ENCODE measurements around the gene OR6C4.
"Not testable (repeated sequence)": the region's sequence is repeated elsewhere in the genome, so short reads cannot be mapped to it uniquely, and the experiment has no call there.

OR6C4 gene

DNA sequence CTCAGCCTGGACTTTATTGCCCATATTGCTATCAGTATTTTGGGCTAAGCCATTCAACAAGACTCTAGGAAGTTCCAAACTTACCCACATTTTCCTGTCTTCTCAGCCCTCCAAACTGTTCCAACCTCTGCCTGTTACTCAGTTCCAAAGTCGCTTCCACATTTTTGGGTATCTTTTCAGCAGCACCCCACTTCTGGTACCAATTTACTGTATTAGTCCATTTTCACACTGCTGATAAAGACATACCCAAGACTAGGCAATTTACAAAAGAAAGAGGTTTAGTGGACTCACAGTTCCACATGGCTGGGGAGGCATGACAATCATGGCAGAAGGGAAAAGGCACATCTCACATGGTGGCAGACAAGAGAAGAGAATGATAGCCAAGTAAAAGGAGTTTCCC, 21.3 kb downstream of the OR6C4 start:
- not testable (repeated sequence) for H3K4me3 ChIP-seq (ENCODE audit: low read length, poor library complexity, severe bottlenecking)

DNA sequence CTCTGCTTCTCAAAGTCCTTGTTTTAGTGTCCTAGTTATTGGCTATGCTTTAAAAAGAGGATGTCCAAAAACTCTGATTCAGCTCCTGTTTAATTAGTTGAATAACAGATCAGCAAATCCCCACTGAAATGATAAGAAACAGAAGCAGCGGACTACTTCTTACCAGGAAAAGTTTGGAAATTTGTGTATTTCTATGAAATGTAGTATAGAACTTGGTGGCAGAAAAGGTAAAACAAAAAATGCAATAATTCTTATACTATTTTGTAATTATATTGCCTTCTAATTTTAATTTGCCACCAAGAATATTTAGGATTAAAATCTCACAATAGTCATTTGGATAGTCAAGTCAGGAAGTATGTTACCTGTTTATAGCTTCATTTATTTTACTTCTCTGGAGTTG, 22.8 kb downstream of the OR6C4 start, which contains the start of gene OR2AP1:
Gene OR2AP1 (plus strand): TSS at position 301 of the 400 bp plus-strand sequence. CDS start 1,947 bp downstream, outside the sequence.
- TF ChIP-seq EZH2phosphoT487 (IDR thresholded peaks at IDR 0.05; ENCODE audit: borderline replicate concordance): no peak
- no peak for TF ChIP-seq CTCF (conservative IDR thresholded peaks at IDR 0.05; ENCODE audit: low read length)
- no peak within 1 kb of the TSS for H3K9ac ChIP-seq (ENCODE audit: low read depth, low read length, poor library complexity, severe bottlenecking)
- H3K36me3 ChIP-seq (ENCODE audit: insufficient read depth, low read length): no peaks in the 10 kb centered on the region
- no peak within 1 kb of the TSS for H2AFZ ChIP-seq (ENCODE audit: low read length)
- no peaks in the 10 kb centered on the region for H3K27me3 ChIP-seq (ENCODE audit: insufficient read depth, low read length, poor library complexity, severe bottlenecking)
- H3K4me1 ChIP-seq (ENCODE audit: insufficient read depth, low read length, poor library complexity, severe bottlenecking): no peaks in the 10 kb centered on the region
- H3K4me2 ChIP-seq (ENCODE audit: low read depth, low read length, poor library complexity, severe bottlenecking): no peak within 1 kb of the TSS
- peaks cover 11% of the 10 kb centered on the region; the same call in 1 of the 2 replicates for H3K9me3 ChIP-seq (ENCODE audit: insufficient read depth, low read depth, low read length)
- H3K4me3 ChIP-seq (ENCODE audit: low read length, poor library complexity, severe bottlenecking): no peak within 1 kb of the TSS
- H3F3A ChIP-seq (ENCODE audit: low read depth): no peaks in the 10 kb centered on the region
- H4K20me1 ChIP-seq (ENCODE audit: insufficient read depth, low read length, poor library complexity, severe bottlenecking): no peaks in the 10 kb centered on the region
- H3K9me2 ChIP-seq (replicated peaks; ENCODE audit: low read depth, low read length): no peaks in the 10 kb centered on the region
- no peaks in the 10 kb centered on the region for H3K79me2 ChIP-seq (ENCODE audit: insufficient read depth, low read length)

More for the DNA sequence above, 21.3 kb downstream of the OR6C4 start:
- H3F3A ChIP-seq (ENCODE audit: low read depth); H3K27me3 ChIP-seq (ENCODE audit: insufficient read depth, low read length, poor library complexity, severe bottlenecking); H3K4me2 ChIP-seq (ENCODE audit: low read depth, low read length, poor library complexity, severe bottlenecking); H4K20me1 ChIP-seq (ENCODE audit: insufficient read depth, low read length, poor library complexity, severe bottlenecking); H3K79me2 ChIP-seq (ENCODE audit: insufficient read depth, low read length); H3K4me1 ChIP-seq (ENCODE audit: insufficient read depth, low read length, poor library complexity, severe bottlenecking); H3K36me3 ChIP-seq (ENCODE audit: insufficient read depth, low read length); H3K9me2 ChIP-seq (replicated peaks; ENCODE audit: low read depth, low read length); H3K9ac ChIP-seq (ENCODE audit: low read depth, low read length, poor library complexity, severe bottlenecking); H2AFZ ChIP-seq (ENCODE audit: low read length): not testable (repeated sequence)
- H3K9me3 ChIP-seq (ENCODE audit: insufficient read depth, low read depth, low read length): peaks cover 11% of the 10 kb centered on the region; the same call in 1 of the 2 replicates

DNA sequence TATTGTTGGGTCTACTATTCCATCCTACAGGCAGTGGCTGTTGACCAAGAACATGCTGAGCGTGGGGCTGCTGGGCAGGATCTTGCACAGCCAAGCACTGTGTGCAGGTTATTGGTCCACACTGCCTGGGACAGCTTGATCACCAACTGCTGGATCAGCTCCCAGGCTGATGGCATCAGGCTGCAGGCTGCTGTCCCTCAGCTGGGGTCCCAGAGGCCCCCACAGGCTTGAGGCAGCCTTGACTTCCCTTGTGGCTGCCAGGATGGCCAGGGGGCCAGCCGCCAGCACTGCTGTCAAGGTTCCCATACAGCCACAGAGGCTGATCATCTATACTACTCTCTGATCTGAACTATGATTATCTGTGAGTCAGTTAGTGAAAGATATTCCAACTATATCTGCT, 32.7 kb downstream of the OR6C4 start:
- H3K27me3 ChIP-seq (ENCODE audit: insufficient read depth, low read length, poor library complexity, severe bottlenecking): no peaks in the 10 kb centered on the region
- H3K9ac ChIP-seq (ENCODE audit: low read depth, low read length, poor library complexity, severe bottlenecking): no peak overlapping the region
- no peaks in the 10 kb centered on the region for H3K79me2 ChIP-seq (ENCODE audit: insufficient read depth, low read length)
- H3K9me3 ChIP-seq (ENCODE audit: insufficient read depth, low read depth, low read length): no peaks in the 10 kb centered on the region
- no peaks in the 10 kb centered on the region for H3F3A ChIP-seq (ENCODE audit: low read depth)
- no peaks in the 10 kb centered on the region for H4K20me1 ChIP-seq (ENCODE audit: insufficient read depth, low read length, poor library complexity, severe bottlenecking)
- no peak overlapping the region for H3K4me2 ChIP-seq (ENCODE audit: low read depth, low read length, poor library complexity, severe bottlenecking)
- no peak for TF ChIP-seq EZH2phosphoT487 (IDR thresholded peaks at IDR 0.05; ENCODE audit: borderline replicate concordance)
- no peak for TF ChIP-seq CTCF (conservative IDR thresholded peaks at IDR 0.05; ENCODE audit: low read length)
- H3K36me3 ChIP-seq (ENCODE audit: insufficient read depth, low read length): no peaks in the 10 kb centered on the region
- no peaks in the 10 kb centered on the region for H3K4me1 ChIP-seq (ENCODE audit: insufficient read depth, low read length, poor library complexity, severe bottlenecking)
- no peak overlapping the region for H2AFZ ChIP-seq (ENCODE audit: low read length)
- H3K4me3 ChIP-seq (ENCODE audit: low read length, poor library complexity, severe bottlenecking): no peak overlapping the region
- no peaks in the 10 kb centered on the region for H3K9me2 ChIP-seq (replicated peaks; ENCODE audit: low read depth, low read length)

DNA sequence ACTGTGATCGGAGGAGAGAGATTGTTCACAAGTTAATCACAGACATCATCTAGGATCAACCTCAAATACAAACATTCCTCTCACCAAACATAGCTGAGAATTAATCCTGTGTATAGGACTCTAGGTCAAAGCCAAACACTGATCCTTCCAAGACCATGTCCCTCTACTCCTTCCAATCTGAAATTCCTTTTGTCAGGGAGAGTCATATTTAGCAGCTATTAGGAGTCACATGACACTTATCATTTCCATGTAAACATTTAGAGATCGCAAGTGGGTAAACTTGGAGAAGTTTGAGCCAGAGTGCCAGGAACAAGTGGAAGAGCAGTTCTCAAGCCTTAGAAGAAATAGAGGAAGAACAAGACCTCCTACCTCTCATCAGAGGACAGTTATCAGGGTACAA, 36.4 kb downstream of the OR6C4 start:
- H3K27me3 ChIP-seq (ENCODE audit: insufficient read depth, low read length, poor library complexity, severe bottlenecking): no peaks in the 10 kb centered on the region
- no peaks in the 10 kb centered on the region for H3K4me1 ChIP-seq (ENCODE audit: insufficient read depth, low read length, poor library complexity, severe bottlenecking)
- no peak overlapping the region for H2AFZ ChIP-seq (ENCODE audit: low read length)
- H3K4me2 ChIP-seq (ENCODE audit: low read depth, low read length, poor library complexity, severe bottlenecking): no peak overlapping the region
- no peak overlapping the region for H3K9ac ChIP-seq (ENCODE audit: low read depth, low read length, poor library complexity, severe bottlenecking)
- H3K9me3 ChIP-seq (ENCODE audit: insufficient read depth, low read depth, low read length): no peaks in the 10 kb centered on the region
- no peaks in the 10 kb centered on the region for H3F3A ChIP-seq (ENCODE audit: low read depth)
- H3K9me2 ChIP-seq (replicated peaks; ENCODE audit: low read depth, low read length): no peaks in the 10 kb centered on the region
- no peak overlapping the region for H3K4me3 ChIP-seq (ENCODE audit: low read length, poor library complexity, severe bottlenecking)
- no peaks in the 10 kb centered on the region for H4K20me1 ChIP-seq (ENCODE audit: insufficient read depth, low read length, poor library complexity, severe bottlenecking)
- no peaks in the 10 kb centered on the region for H3K36me3 ChIP-seq (ENCODE audit: insufficient read depth, low read length)
- no peak for TF ChIP-seq CTCF (conservative IDR thresholded peaks at IDR 0.05; ENCODE audit: low read length)
- no peak for TF ChIP-seq EZH2phosphoT487 (IDR thresholded peaks at IDR 0.05; ENCODE audit: borderline replicate concordance)
- H3K79me2 ChIP-seq (ENCODE audit: insufficient read depth, low read length): no peaks in the 10 kb centered on the region

- not testable (repeated sequence) for H3K4me3 ChIP-seq (ENCODE audit: low read length, poor library complexity, severe bottlenecking); H3K36me3 ChIP-seq (ENCODE audit: insufficient read depth, low read length); H3K9ac ChIP-seq (ENCODE audit: low read depth, low read length, poor library complexity, severe bottlenecking); H3K9me2 ChIP-seq (replicated peaks; ENCODE audit: low read depth, low read length); H3K4me2 ChIP-seq (ENCODE audit: low read depth, low read length, poor library complexity, severe bottlenecking); H3K79me2 ChIP-seq (ENCODE audit: insufficient read depth, low read length); H3K9me3 ChIP-seq (ENCODE audit: insufficient read depth, low read depth, low read length); H3K4me1 ChIP-seq (ENCODE audit: insufficient read depth, low read length, poor library complexity, severe bottlenecking); H2AFZ ChIP-seq (ENCODE audit: low read length); H3K27me3 ChIP-seq (ENCODE audit: insufficient read depth, low read length, poor library complexity, severe bottlenecking); H4K20me1 ChIP-seq (ENCODE audit: insufficient read depth, low read length, poor library complexity, severe bottlenecking); H3F3A ChIP-seq (ENCODE audit: low read depth)
Measured at GRCh38 chr12:55590152-55590551, 40.8 kb downstream of the OR6C4 start.
